Activated naive CD4-positive, alpha-beta T cell treated with anti-CD3 and anti-CD28 coated beads for 36 hours (primary cell): Measurements from ENCODE around the gene TCFL5. TPM values are rescaled to one million over a fixed set of nuclear protein-coding genes. Genes with fewer than 3 reads are reported as not detected.

ENCODE experiments used
- CTCF ChIA-PET: fragments of 350-600 bp; sonication (Branson Sonifier 250); formaldehyde crosslinking; loops from one replicate; lab custom pipeline; 2021; ENCODE audit warnings: antibody characterized with exemption; lab: Charles Lee
- DNase-seq: peaks from one replicate; pipeline ENCODE4 v3.0.0-alpha.2; 2020
- H3K27ac Mint-ChIP-seq: one replicate; pipeline ENCODE4 v1.8.0; 2021; ENCODE audit warnings: mild to moderate bottlenecking, mixed read lengths
- H3K27me3 Mint-ChIP-seq: one replicate; pipeline ENCODE4 v1.8.0; 2021; ENCODE audit warnings: low read depth, mixed read lengths
- H3K36me3 Mint-ChIP-seq: one replicate; pipeline ENCODE4 v1.8.0; 2021; ENCODE audit warnings: low read depth, mixed read lengths
- H3K4me1 Mint-ChIP-seq: one replicate; pipeline ENCODE4 v1.8.0; 2021; ENCODE audit warnings: low read depth, mixed read lengths
- H3K4me3 Mint-ChIP-seq: one replicate; pipeline ENCODE4 v1.8.0; 2021; ENCODE audit warnings: mild to moderate bottlenecking, moderate library complexity, mixed read lengths
- H3K9me3 Mint-ChIP-seq: one replicate; pipeline ENCODE4 v1.8.0; 2021; ENCODE audit warnings: mixed read lengths
- intact Hi-C: fragments of 100-400 bp; cut with micrococcal nuclease; formaldehyde crosslinking; loops from one replicate; pipeline ENCODE4 v1.15.1; 2023
- total RNA-seq, 2 experiments: library from RNA; stranded (reverse); gene quantifications; one replicate each; pipeline ENCODE4 v1.2.3, GENCODE V29; 2021

The TCFL5 gene
- total RNA-seq, 2 experiments from 2014 or later, result 5.4 to 5.5 TPM

GRCh38 chr20:62845416-62846160 is 16.0 kb downstream of the TCFL5 start:
- H3K9me3 Mint-ChIP-seq, result no peaks in the 10 kb centered on the region

GRCh38 chr20:62844182-62844581 is 17.4 kb downstream of the TCFL5 start:
- DNase-seq, result no peak
- CTCF ChIA-PET, result no interaction called here
- Mint-ChIP-seq H3K4me1 (no peaks in the 10 kb centered on the region), H3K9me3 (no peaks in the 10 kb centered on the region), H3K27me3 (no peaks in the 10 kb centered on the region), H3K4me3 (no peak overlapping the region), H3K27ac (no peak overlapping the region), H3K36me3 (peaks cover 4% of the 10 kb centered on the region)
- intact Hi-C loops, result no loop called here

More at GRCh38 chr20:62845416-62846160, 16.0 kb downstream of the TCFL5 start:
- no peak for DNase-seq
- H3K4me1 Mint-ChIP-seq, result no peaks in the 10 kb centered on the region
- peaks cover 9% of the 10 kb centered on the region for H3K36me3 Mint-ChIP-seq
- intact Hi-C loops, result no loop called here
- H3K27me3 Mint-ChIP-seq, result no peaks in the 10 kb centered on the region
- H3K27ac Mint-ChIP-seq, result no peak overlapping the region
- no peak overlapping the region for H3K4me3 Mint-ChIP-seq
- CTCF ChIA-PET, result interaction anchor here (0.6 to 1.2 kb wide), 3 partner anchors 11 to 185 kb away, joined by 3 to 5 read pairs (median 3); no protein-coding TSS in a partner anchor

- Mint-ChIP-seq H3K4me3 (no peak overlapping the region), H3K36me3 (peaks cover 4% of the 10 kb centered on the region), H3K27ac (peak overlapping the region; percentile 31), H3K4me1 (no peaks in the 10 kb centered on the region), H3K27me3 (no peaks in the 10 kb centered on the region), H3K9me3 (no peaks in the 10 kb centered on the region)
- intact Hi-C loops, result no loop called here
- CTCF ChIA-PET, result no interaction called here
- no peak for DNase-seq
Observed at GRCh38 chr20:62843656-62844055, 18.0 kb downstream of the TCFL5 start.

GRCh38 chr20:62841705-62842212 is 19.9 kb downstream of the TCFL5 start:
- no peak overlapping the region for H3K27ac Mint-ChIP-seq

GRCh38 chr20:62840244-62841197 is 21.1 kb downstream of the TCFL5 start:
- Mint-ChIP-seq H3K27me3 (no peaks in the 10 kb centered on the region), H3K4me3 (no peak overlapping the region), H3K36me3 (peaks cover 2% of the 10 kb centered on the region), H3K4me1 (no peaks in the 10 kb centered on the region), H3K9me3 (no peaks in the 10 kb centered on the region), H3K27ac (no peak overlapping the region)
- CTCF ChIA-PET, result no interaction called here
- intact Hi-C loops, result no loop called here
- DNase-seq, result no peak

More at GRCh38 chr20:62841705-62842212, 19.9 kb downstream of the TCFL5 start:
- Mint-ChIP-seq H3K9me3 (no peaks in the 10 kb centered on the region), H3K36me3 (peaks cover 4% of the 10 kb centered on the region), H3K4me1 (no peaks in the 10 kb centered on the region), H3K27me3 (no peaks in the 10 kb centered on the region), H3K4me3 (no peak overlapping the region)
- intact Hi-C loops, result no loop called here
- DNase-seq, result no peak
- CTCF ChIA-PET, result no interaction called here

- no peaks in the 10 kb centered on the region for H3K9me3 Mint-ChIP-seq
- no peak overlapping the region for H3K27ac Mint-ChIP-seq
- CTCF ChIA-PET, result no interaction called here
- no peak for DNase-seq
- H3K4me1 Mint-ChIP-seq, result no peaks in the 10 kb centered on the region
- intact Hi-C loops, result no loop called here
- H3K27me3 Mint-ChIP-seq, result no peaks in the 10 kb centered on the region
- no peaks in the 10 kb centered on the region for H3K36me3 Mint-ChIP-seq
- H3K4me3 Mint-ChIP-seq, result no peak overlapping the region
Observed at GRCh38 chr20:62839816-62840215, 21.8 kb downstream of the TCFL5 start.

- CTCF ChIA-PET, result interaction anchor here (1.0 kb wide), 1 partner anchor 32 kb away, joined by 3 read pairs; no protein-coding TSS in a partner anchor
- DNase-seq, result no peak
- no peaks in the 10 kb centered on the region for H3K36me3 Mint-ChIP-seq
- H3K4me3 Mint-ChIP-seq, result no peak overlapping the region
- intact Hi-C loops, result no loop called here
- no peaks in the 10 kb centered on the region for H3K4me1 Mint-ChIP-seq
- H3K9me3 Mint-ChIP-seq, result no peaks in the 10 kb centered on the region
- no peak overlapping the region for H3K27ac Mint-ChIP-seq
- H3K27me3 Mint-ChIP-seq, result no peaks in the 10 kb centered on the region
Observed at GRCh38 chr20:62839261-62839660, 22.4 kb downstream of the TCFL5 start.

GRCh38 chr20:62838128-62838891 is 23.3 kb downstream of the TCFL5 start:
- Mint-ChIP-seq H3K36me3 (no peaks in the 10 kb centered on the region), H3K27me3 (no peaks in the 10 kb centered on the region), H3K4me1 (no peaks in the 10 kb centered on the region), H3K9me3 (no peaks in the 10 kb centered on the region), H3K27ac (no peak overlapping the region), H3K4me3 (no peak overlapping the region)
- no peak for DNase-seq
- CTCF ChIA-PET, result interaction anchor here (1.0 kb wide), 1 partner anchor 33 kb away, joined by 3 read pairs; no protein-coding TSS in a partner anchor
- intact Hi-C loops, result no loop called here

GRCh38 chr20:62837790-62838127 is 23.9 kb downstream of the TCFL5 start:
- Mint-ChIP-seq H3K27ac (no peak overlapping the region), H3K4me1 (no peaks in the 10 kb centered on the region), H3K4me3 (no peak overlapping the region), H3K9me3 (no peaks in the 10 kb centered on the region), H3K27me3 (no peaks in the 10 kb centered on the region), H3K36me3 (no peaks in the 10 kb centered on the region)
- intact Hi-C loops, result no loop called here
- CTCF ChIA-PET, result no interaction called here
- DNase-seq, result no peak

- no peaks in the 10 kb centered on the region for H3K4me1 Mint-ChIP-seq
- no peaks in the 10 kb centered on the region for H3K9me3 Mint-ChIP-seq
- no peak overlapping the region for H3K27ac Mint-ChIP-seq
- no peak overlapping the region for H3K4me3 Mint-ChIP-seq
- intact Hi-C loops, result no loop called here
- CTCF ChIA-PET, result no interaction called here
- H3K36me3 Mint-ChIP-seq, result no peaks in the 10 kb centered on the region
- no peak for DNase-seq
- no peaks in the 10 kb centered on the region for H3K27me3 Mint-ChIP-seq
Observed at GRCh38 chr20:62836967-62837490, 24.6 kb downstream of the TCFL5 start.

GRCh38 chr20:62835931-62836861 is 25.4 kb downstream of the TCFL5 start:
- no peak overlapping the region for H3K27ac Mint-ChIP-seq
- H3K36me3 Mint-ChIP-seq, result no peaks in the 10 kb centered on the region
- H3K4me3 Mint-ChIP-seq, result no peak overlapping the region
- CTCF ChIA-PET, result interaction anchor here (1.5 kb wide), 1 partner anchor 13 kb away, joined by 5 read pairs; no protein-coding TSS in a partner anchor
- H3K27me3 Mint-ChIP-seq, result no peaks in the 10 kb centered on the region
- DNase-seq, result no peak
- no peaks in the 10 kb centered on the region for H3K4me1 Mint-ChIP-seq
- intact Hi-C loops, result no loop called here
- H3K9me3 Mint-ChIP-seq, result no peaks in the 10 kb centered on the region
